Small intestine (tissue), 7 donors: ENCODE data around the gene LCAT. TPM values are rescaled to one million over a fixed set of nuclear protein-coding genes. Genes with fewer than 3 reads are reported as not detected.
A peak's percentile ranks its signal among the peaks of the same experiment; 100 is the strongest.

Experiments used
- DNase-seq, 2 donors: peaks; one replicate each; pipeline versions ENCODE4 v3.0.0 to v3.0.0-alpha.2; 2013
- FAIRE-seq: peaks from 2 replicates; lab custom pipeline; 2012; peaks lifted over from hg19 to GRCh38; lab: Jason Lieb, UNC
- H3K27ac ChIP-seq, 3 donors: one replicate each; pipeline ENCODE4 v1.5.1; 2013; ENCODE audit warnings: low read length in 2 of 3, mild to moderate bottlenecking in 2 of 3, control low read depth in 1 of 3, inconsistent platforms in 1 of 3, low read depth in 1 of 3, moderate library complexity in 1 of 3
- H3K27me3 ChIP-seq, 3 donors: one replicate each; pipeline ENCODE4 v1.6.1; 2013; ENCODE audit warnings: low read length in 3 of 3, inconsistent platforms in 1 of 3; ENCODE audit not compliant: control insufficient read depth in 3 of 3, insufficient read depth in 3 of 3
- H3K36me3 ChIP-seq, 3 donors: one replicate each; pipeline ENCODE4 v1.6.1; 2013; ENCODE audit warnings: low read length in 3 of 3, inconsistent platforms in 1 of 3, low read depth in 1 of 3, mild to moderate bottlenecking in 1 of 3, moderate library complexity in 1 of 3; ENCODE audit not compliant: control insufficient read depth in 3 of 3, insufficient read depth in 2 of 3
- H3K4me1 ChIP-seq, 3 donors: one replicate each; pipeline ENCODE4 v1.6.1; 2013; ENCODE audit warnings: low read length in 2 of 3, inconsistent platforms in 1 of 3, low read depth in 1 of 3, mild to moderate bottlenecking in 1 of 3, moderate library complexity in 1 of 3; ENCODE audit not compliant: control insufficient read depth in 3 of 3, insufficient read depth in 2 of 3
- H3K4me3 ChIP-seq, 3 donors: one replicate each; pipeline ENCODE4 v1.5.1; 2013; ENCODE audit warnings: low read length in 3 of 3, control low read depth in 1 of 3, inconsistent platforms in 1 of 3, low read depth in 1 of 3, mild to moderate bottlenecking in 1 of 3, moderate library complexity in 1 of 3
- H3K9me3 ChIP-seq, 2 donors: one replicate each; pipeline ENCODE4 v1.6.1; 2013; ENCODE audit warnings: low read depth in 1 of 2, low read length in 1 of 2; ENCODE audit not compliant: control insufficient read depth in 2 of 2, insufficient read depth in 1 of 2
- WGBS, 3 donors: extraction: QIAGEN DNeasy Blood & Tissue Kit; methylation state at CpG; one replicate each; pipeline ENCODE4 v1.1.7; 2013; 5-methylcytosine and 5-hydroxymethylcytosine counted together
- polyA plus RNA-seq, 4 donors: library from polyadenylated mRNA; stranded (reverse) in 3 of 4; unstranded in 1 of 4; fragments of 200-250 nt in 3 of 4; fragments of 120-200 nt in 1 of 4; gene quantifications; one replicate each; pipeline versions ENCODE4 v1.2.1 to v1.2.3, GENCODE V29; 2013
- donor health status: healthy with polysubstance abuse.
- donor health status: control.
- donor health status: control.
- donor health status: Bipolar disorder and iron deficiency.
- donor health status: healthy.

Gene LCAT
- polyA plus RNA-seq, 4 donors, result 0.54 to 10.1 (median 2.9) TPM

DNA sequence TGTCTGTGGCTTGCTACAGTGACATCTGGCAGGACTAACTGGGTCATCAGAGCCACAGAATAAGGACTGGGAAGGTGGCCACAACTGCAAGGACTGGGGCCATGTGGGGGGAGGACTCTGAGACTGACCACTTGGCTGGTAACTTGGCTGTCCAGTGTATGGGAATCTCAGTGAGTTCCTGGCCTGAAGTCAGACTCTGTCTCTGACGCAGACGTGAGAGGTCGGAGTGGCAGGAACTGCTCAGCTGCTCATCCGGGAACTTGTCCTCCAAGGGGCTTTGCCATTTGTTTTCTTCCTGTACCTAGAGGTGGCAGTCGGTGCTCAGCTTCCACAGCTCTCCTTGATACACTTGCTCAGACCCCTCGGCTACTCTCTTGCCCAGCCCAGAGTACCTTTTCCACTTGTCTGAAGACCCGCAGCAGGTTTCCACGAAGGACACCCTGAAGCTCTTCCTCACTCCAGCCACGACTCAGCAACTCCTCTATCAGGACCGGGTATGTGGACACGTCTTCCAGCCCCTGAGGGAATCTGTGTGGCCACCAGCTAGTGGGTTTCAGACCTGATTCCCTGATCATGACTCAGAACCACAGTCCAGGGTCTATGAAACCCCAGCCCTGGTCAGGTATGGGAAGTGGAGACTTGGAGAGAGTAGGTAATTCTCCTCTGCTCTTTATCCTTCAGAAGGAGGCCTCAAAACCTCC is 43.7 kb upstream of the LCAT start:
- Histone ChIP-seq H3K4me3 (no peak overlapping the region), H3K9me3 (no peaks in the 10 kb centered on the region), H3K36me3 (no peaks in the 10 kb centered on the region), H3K27me3 (peaks cover 0 to 3% (median 0%) of the 10 kb centered on the region in 3 donors), H3K4me1 (no peaks in the 10 kb centered on the region), H3K27ac (peak overlapping the region in 1 of 3 donors; percentile 63)
- 70 to 79% (median 76%) methylated on average over 11 of the region's 11 CpGs for WGBS, 3 donors
- DNase-seq (no peak), FAIRE-seq (no peak)

DNA sequence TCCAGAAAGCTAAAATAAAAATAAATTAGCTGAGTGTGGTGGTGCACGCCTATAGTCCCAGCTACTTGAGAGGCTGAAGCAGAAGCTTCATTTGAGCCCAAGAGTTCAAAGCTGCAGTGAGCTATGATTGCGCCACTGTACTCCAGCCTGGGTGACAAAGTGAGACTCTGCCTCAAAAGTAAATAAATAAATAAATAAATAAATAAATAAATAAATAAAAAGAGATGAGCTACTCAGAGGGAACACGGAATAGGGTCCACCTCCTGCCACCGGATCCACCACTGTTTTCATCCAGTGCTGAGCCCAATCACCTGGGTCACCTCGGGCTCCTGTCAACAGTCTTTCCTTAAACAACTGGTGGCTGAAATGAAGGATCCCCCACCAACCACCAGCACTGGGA is 43.0 kb upstream of the LCAT start:
- no peak for DNase-seq
- Histone ChIP-seq H3K4me1 (no peaks in the 10 kb centered on the region), H3K4me3 (no peak overlapping the region), H3K27ac (peak overlapping the region in 1 of 3 donors; percentile 63), H3K36me3 (no peaks in the 10 kb centered on the region), H3K27me3 (peaks cover 0 to 3% (median 0%) of the 10 kb centered on the region in 3 donors), H3K9me3 (no peaks in the 10 kb centered on the region)
- 77 to 89% (median 82%) methylated on average over 5 of the region's 5 CpGs for WGBS, 3 donors
- no peak for FAIRE-seq

DNA sequence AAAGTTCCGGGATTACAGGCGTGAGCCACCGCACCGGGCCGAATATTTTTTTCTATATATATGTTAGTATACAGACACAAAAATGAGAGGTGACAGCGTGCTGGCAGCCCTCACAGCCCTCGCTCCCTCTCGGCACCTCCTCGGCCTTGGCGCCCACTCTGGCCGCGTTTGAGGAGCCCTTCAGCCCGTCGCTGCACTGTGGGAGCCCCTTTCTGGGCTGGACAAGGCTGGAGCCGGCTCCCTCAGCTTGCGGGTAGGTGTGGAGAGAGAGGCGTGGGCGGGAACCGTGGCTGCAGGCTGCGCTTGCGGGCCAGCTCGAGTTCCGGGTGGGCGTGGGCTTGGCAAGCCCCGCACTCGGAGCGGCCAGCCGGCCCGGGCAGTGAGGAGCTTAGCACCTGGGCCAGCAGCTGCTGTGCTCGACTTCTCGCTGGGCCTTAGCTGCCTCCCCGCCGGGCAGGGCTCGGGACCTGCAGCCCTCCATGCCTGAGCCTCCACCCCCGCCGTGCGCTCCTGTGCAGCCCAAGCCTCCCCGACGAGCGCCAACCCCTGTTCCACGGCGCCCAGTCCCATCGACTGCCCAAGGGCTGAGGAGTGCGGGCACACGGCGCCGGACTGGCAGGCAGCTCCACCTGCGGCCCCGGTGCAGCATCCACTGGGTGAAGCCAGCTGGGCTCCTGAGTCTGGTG is 38.2 kb upstream of the LCAT start:
- WGBS, 3 donors, result 93 to 97% (median 96%) methylated on average over 46 to 49 of the region's 49 CpGs
- no peak overlapping the region for H3K4me3 ChIP-seq
- no peak overlapping the region for H3K27ac ChIP-seq
- no peaks in the 10 kb centered on the region for H3K4me1 ChIP-seq
- FAIRE-seq (no peak), DNase-seq (no peak)
- H3K9me3 ChIP-seq, result no peaks in the 10 kb centered on the region
- H3K27me3 ChIP-seq, result peaks cover 0 to 14% (median 0%) of the 10 kb centered on the region in 3 donors
- no peaks in the 10 kb centered on the region for H3K36me3 ChIP-seq

DNA sequence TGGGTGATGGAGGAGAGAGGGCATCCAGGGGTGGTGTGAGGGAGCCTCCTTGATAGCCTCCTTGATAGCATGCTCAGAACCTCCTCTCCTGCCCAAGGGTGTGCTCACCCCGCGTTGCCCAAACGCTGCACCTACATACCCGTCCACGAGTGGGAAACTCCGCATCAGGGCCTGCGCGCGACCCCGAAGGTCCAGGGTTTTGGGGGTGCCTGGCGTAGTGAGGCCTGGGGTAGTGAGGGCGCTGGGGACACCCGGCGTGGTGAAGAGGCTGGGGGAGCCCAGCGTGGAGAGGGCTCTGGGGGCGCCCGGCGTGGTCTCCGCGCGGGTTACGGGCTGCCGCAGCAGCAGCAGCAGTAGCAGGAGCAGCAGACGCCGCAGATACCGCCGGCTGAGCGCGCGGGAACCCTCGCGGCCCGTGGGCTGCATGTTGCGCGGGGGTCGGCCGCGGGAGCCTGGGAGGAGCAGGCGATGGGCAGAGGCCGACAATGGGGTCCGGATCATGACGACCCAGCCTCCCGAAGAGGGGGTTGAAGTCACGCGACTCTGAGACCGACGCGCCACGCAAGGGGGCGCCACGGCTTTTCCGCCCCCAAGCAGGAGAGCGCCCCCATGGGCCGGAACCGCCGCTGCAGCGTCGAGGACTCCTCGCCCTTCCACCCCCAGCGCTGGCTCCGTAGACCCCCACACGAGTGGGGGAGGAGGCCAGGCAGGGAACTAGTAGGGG is 36.2 kb upstream of the LCAT start, which contains the start of gene DPEP3:
TSS of gene DPEP3 (minus strand) at position 545 of the 724 bp plus-strand sequence. CDS start at position 426, 119 bp downstream.
- peaks cover 0 to 14% (median 0%) of the 10 kb centered on the region in 3 donors for H3K27me3 ChIP-seq
- no peak for FAIRE-seq
- no peak for DNase-seq
- no peaks in the 10 kb centered on the region for H3K4me1 ChIP-seq
- no peaks in the 10 kb centered on the region for H3K9me3 ChIP-seq
- 61 to 71% (median 66%) methylated on average over 50 to 62 of the region's 62 CpGs for WGBS, 3 donors
- H3K4me3 ChIP-seq, result no peak within 1 kb of the TSS
- H3K27ac ChIP-seq, result no peak within 1 kb of the TSS
- no peaks in the 10 kb centered on the region for H3K36me3 ChIP-seq

DNA sequence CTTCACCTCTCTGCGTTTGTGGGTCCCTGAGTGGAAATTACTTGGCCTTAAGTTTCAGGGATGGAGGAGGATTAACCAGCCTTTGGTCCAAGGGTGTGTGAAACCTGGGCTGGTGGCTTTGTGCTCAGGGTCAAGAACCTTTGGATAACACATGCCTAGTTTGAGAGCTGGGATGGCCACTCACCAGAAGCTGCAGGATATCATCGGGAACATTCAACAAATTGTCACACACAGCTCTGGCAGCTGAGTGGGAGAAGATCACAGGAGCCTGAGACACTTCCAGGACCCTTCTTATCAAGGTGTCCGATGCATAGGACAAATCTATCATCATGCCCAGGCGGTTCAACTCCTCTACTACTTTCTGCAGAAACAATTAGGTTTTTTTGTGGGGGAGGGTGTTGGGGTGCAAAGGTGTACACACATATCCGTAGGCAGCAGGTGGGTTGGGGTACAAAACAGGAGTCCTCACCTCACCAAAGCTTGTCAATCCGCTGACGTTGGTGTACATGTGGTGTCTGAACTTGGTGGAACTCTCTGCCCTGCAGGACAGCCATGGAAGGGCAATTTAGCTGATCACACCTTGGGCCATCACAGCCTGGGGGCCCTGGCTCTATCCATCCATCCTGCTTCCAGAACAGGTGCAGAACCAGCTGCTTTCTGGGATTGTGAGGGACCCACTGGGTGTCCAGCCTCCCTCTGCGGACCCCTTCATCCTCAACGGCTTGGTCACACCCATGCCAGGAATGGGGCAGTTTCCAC is 33.7 kb upstream of the LCAT start:
- no peak for FAIRE-seq
- no peaks in the 10 kb centered on the region for H3K9me3 ChIP-seq
- H3K27me3 ChIP-seq, result peaks cover 0 to 13% (median 0%) of the 10 kb centered on the region in 3 donors
- no peak overlapping the region for H3K4me3 ChIP-seq
- WGBS, 3 donors, result 75 to 83% (median 76%) methylated on average over 9 of the region's 9 CpGs
- H3K27ac ChIP-seq, result no peak overlapping the region
- no peaks in the 10 kb centered on the region for H3K36me3 ChIP-seq
- DNase-seq, result no peak
- no peaks in the 10 kb centered on the region for H3K4me1 ChIP-seq

DNA sequence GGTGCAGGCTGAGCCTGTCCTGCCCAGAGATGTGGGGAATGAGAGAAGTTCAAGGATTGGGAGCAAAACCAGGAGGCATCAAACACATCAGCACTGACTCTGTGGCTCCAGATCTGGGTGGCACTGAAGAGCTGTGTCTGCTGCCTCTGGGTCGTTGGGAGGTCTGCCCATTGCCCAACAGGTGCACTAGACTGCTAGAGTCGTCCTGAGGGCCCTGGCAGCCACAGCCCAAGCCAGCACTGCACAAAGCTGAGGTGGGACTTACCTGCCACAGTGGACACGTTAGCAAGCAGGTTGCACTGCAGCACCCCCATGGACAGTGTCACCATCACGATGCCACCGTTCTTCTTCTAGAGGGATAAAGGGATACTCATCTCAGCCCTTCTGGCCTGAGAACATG is 33.1 kb upstream of the LCAT start:
- Histone ChIP-seq H3K36me3 (no peaks in the 10 kb centered on the region), H3K9me3 (no peaks in the 10 kb centered on the region), H3K27ac (no peak overlapping the region), H3K27me3 (peaks cover 0 to 13% (median 0%) of the 10 kb centered on the region in 3 donors), H3K4me1 (no peaks in the 10 kb centered on the region), H3K4me3 (no peak overlapping the region)
- no peak for DNase-seq
- FAIRE-seq, result no peak
- WGBS, 3 donors, result 53 to 65% (median 54%) methylated on average over 5 of the region's 5 CpGs

- Histone ChIP-seq H3K4me1 (no peaks in the 10 kb centered on the region), H3K4me3 (no peak overlapping the region), H3K27ac (no peak overlapping the region), H3K36me3 (no peaks in the 10 kb centered on the region), H3K27me3 (peaks cover 0 to 13% (median 0%) of the 10 kb centered on the region in 3 donors), H3K9me3 (no peaks in the 10 kb centered on the region)
- DNase-seq (no peak), FAIRE-seq (no peak)
- 90 to 92% (median 90%) methylated on average over 2 of the region's 2 CpGs for whole genome bisulfite sequencing, 3 donors
Measured at GRCh38 chr16:67976205-67976604, 32.3 kb upstream of the LCAT start.
